Urinary bladder (tissue), 4 donors: ENCODE results near the gene RIPK4. TPM values are rescaled to one million over a fixed set of nuclear protein-coding genes. Genes with fewer than 3 reads are reported as not detected.

Experiments
- DNase-seq: peaks from one replicate; pipeline ENCODE4 v3.0.0-alpha.2; 2015; ENCODE audit errors: extremely low spot score
- H3K27ac ChIP-seq: one replicate; pipeline ENCODE4 v1.5.1; 2013; ENCODE audit warnings: low read depth, mild to moderate bottlenecking, moderate library complexity
- H3K36me3 ChIP-seq: one replicate; pipeline ENCODE4 v1.6.1; 2013; ENCODE audit warnings: mild to moderate bottlenecking, moderate library complexity; ENCODE audit not compliant: insufficient read depth
- H3K4me1 ChIP-seq: one replicate; pipeline ENCODE4 v1.6.1; 2013; ENCODE audit warnings: mild to moderate bottlenecking, moderate library complexity; ENCODE audit not compliant: insufficient read depth
- H3K4me3 ChIP-seq: one replicate; pipeline ENCODE4 v1.5.1; 2013; ENCODE audit warnings: low read depth, low read length
- WGBS: extraction: QIAGEN DNeasy Blood & Tissue Kit; methylation state at CpG from one replicate; pipeline ENCODE4 v1.1.7; 2013; 5-methylcytosine and 5-hydroxymethylcytosine counted together
- polyA plus RNA-seq: library from polyadenylated mRNA; stranded (reverse); fragments of 200-250 nt; gene quantifications from one replicate; pipeline ENCODE4 v1.2.3, GENCODE V29; 2013
- total RNA-seq: library from RNA; depleted of rRNA; stranded (reverse); fragments of >200 nt; gene quantifications from one replicate; pipeline ENCODE4 v1.2.3, GENCODE V29; 2014
- donor health status: healthy with polysubstance abuse.
- donor health status: healthy.

The RIPK4 gene
- total and polyA plus RNA-seq, 2 donors, result 2.7 to 8.8 TPM

DNA sequence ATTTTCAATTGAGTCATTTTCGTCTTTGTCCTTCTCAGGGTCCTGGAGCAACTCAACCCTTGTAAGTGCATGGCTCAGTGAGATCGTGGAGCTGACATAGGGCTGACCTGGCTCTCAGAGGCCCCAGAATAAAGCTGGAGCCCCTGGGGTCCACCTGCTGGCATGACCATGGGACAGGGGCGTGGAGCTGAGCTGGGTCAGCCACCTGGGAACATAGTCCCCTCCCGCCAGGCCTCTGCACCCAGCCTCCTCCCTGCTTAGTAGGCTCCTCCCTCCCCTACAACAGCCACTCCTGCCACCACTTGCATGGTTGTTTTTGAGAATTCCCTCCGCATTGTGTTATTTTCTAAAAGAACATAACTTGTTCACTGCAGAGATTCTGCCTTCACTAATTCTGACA lies 3.1 kb upstream of the RIPK4 start:
- no peak for DNase-seq
- Histone ChIP-seq H3K36me3 (no peaks in the 10 kb centered on the region), H3K4me3 (no peak overlapping the region), H3K4me1 (no peaks in the 10 kb centered on the region), H3K27ac (no peak overlapping the region)
- WGBS, result 75% methylated on average over 5 of the region's 5 CpGs

DNA sequence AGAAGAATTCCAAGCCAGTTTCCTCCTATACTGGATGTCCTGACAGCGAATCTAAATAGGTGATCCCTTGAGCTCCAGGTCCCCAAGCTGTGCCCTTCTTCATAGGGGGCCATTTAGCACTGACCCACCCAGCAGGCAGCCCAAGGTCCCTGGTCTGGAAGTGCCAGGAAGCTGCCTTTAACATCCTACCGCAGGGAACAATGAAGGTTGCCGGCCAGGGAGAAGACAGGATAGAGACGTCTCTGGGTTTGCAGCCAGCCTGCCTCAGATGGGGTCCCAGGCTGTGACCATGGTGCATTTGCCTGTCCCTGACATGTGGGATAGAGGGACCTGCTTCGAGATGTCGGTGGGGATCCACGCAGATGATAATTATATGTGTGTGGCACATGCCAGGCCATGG lies 2.7 kb upstream of the RIPK4 start:
- DNase-seq, result no peak
- no peaks in the 10 kb centered on the region for H3K4me1 ChIP-seq
- 53% methylated on average over 7 of the region's 7 CpGs for WGBS
- no peaks in the 10 kb centered on the region for H3K36me3 ChIP-seq
- no peak overlapping the region for H3K4me3 ChIP-seq
- H3K27ac ChIP-seq, result no peak overlapping the region

DNA sequence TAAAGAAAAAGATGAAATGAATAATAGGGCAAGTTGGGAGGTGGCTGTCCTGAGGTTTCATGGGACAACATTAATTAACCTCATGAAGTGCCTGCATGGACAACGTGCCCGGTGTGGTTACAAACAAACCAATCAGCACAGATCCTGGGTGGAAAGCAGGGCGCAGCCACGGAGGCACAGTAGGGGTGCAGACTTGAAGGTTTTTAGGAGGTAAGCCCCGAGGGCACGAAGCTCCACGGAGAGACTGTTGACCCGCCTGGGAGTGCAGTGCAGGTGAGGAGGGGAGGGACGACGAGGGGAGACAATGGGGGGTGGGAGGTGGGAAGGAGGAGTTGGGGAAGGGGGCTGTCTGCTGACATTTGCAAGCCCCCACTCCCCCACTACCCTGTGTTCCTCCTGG lies 2.3 kb upstream of the RIPK4 start:
- no peak overlapping the region for H3K4me3 ChIP-seq
- H3K4me1 ChIP-seq, result no peaks in the 10 kb centered on the region
- DNase-seq, result no peak
- no peak overlapping the region for H3K27ac ChIP-seq
- H3K36me3 ChIP-seq, result no peaks in the 10 kb centered on the region
- 13% methylated on average over 10 of the region's 10 CpGs for WGBS

DNA sequence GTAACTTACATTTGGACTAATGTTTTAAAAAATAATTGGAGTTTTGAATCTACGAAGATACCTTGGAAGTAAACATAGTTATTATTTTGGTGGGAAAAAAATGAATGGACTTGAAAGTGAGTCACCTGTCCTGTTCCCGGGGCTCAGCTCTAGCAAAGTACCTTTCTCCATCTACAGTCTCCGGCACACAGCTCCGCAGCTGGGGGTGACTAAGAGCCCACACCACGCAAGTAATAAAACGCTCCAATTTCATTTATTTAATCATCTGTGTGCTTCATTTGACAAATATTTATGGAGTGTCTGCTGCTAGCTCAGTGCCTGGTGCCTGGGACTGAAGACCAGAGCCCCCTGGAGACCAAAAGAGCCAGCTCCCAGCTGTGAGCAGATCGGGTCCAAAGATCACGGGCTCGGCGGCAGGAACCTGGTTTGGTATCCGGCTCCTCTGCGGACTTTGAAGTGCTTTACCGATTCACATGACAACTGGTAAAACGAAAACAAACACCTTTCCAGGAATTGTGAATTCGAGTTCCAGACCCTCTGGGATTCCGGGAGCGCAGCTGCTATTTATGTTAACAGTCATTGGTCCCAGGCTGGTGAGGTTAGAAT lies 1.7 kb upstream of the RIPK4 start:
- DNase-seq, result no peak
- no peaks in the 10 kb centered on the region for H3K36me3 ChIP-seq
- H3K4me3 ChIP-seq, result no peak overlapping the region
- H3K4me1 ChIP-seq, result no peaks in the 10 kb centered on the region
- no peak overlapping the region for H3K27ac ChIP-seq
- 3% methylated on average over 17 of the region's 17 CpGs for WGBS

DNA sequence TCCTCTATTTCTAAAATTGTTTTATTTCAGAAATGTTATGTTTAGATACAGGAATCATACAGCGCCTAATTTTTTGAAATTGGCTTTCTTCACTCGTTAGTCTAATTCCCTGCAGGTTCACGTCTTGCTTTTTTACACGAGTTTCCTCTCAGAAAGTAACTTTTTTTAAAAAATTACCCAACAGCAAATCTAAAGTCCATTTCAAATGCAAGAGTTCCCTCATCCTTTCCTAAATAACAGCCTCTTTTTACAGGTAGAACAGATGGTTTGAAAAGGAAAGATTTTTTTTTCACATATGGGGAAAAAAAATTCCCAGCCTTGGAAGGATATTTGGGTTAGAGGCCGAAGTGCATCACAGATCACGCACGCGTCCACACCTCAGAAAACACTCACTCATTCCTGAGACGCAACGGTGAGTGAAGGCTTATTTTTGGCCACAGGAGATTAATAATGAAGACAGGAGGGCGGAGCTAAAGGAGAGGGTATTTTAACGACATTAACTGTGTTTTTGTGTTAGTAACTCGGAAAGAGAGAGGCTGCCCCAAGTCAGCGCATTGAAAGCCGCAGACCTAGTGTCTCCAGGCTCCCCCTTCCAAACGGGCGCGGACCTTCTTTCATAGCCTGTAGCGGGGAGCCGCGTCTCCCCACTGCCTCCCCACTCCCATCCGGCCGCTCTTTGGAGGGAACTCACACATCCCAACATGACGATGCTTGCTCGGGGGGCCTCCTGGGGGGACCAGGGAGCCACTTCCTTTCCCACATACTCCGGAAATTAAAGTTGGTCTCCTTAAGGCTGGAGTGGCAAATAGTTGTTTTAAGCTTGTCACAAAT lies 969 bp upstream of the RIPK4 start:
- H3K4me1 ChIP-seq, result no peaks in the 10 kb centered on the region
- 5% methylated on average over 26 of the region's 26 CpGs for WGBS
- H3K27ac ChIP-seq, result no peak overlapping the region
- no peaks in the 10 kb centered on the region for H3K36me3 ChIP-seq
- H3K4me3 ChIP-seq, result no peak overlapping the region
- DNase-seq, result no peak

DNA sequence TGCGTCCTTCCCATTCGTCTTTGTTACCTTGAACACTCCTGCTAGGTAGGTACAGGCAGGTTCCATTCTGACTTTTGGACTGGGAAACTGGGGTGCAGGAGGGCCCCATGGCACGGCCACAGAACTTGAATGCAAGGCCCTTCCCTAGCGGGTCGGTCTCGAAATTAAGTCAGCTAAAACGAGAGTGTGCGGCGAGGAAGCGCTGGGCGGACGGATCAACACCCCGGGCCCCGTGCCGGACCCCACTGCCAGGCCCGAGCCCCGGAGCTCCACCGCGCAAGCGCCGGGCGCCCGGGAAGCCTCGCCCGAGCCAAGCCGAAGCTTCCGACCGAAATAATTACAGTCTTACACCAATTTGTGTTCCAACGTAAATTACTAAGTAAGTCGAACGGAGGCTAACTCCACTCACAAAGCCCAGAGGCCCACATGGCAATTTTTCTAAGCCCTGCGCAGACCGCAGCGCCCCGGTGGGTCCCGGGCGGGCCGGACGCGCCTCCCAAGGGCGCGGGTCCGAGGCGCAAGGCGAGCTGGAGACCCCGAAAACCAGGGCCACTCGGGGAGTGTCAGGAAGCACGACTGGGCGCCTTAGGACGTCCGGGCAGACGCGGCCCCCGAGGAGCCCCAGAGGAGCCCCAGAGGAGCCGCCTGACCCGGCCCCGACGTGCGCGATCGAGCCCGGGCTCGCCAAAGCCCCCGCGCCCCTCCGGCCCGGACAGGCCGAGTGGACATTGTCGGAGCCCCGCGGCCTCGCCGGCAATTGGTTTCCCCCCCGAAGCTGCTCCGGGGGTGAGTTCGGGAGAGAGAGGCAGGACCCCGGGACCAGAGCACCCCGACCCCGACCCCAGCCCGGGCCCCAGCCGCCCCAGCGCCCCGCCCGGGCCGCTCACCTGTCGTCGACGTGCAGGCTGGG lies 624 bp downstream of the RIPK4 start:
- WGBS, result 5% methylated on average over 88 of the region's 88 CpGs
- H3K4me1 ChIP-seq, result no peaks in the 10 kb centered on the region
- H3K27ac ChIP-seq, result peak overlapping the region; percentile 87
- no peaks in the 10 kb centered on the region for H3K36me3 ChIP-seq
- peak overlapping the region; percentile 47 for H3K4me3 ChIP-seq
- DNase-seq, result no peak

DNA sequence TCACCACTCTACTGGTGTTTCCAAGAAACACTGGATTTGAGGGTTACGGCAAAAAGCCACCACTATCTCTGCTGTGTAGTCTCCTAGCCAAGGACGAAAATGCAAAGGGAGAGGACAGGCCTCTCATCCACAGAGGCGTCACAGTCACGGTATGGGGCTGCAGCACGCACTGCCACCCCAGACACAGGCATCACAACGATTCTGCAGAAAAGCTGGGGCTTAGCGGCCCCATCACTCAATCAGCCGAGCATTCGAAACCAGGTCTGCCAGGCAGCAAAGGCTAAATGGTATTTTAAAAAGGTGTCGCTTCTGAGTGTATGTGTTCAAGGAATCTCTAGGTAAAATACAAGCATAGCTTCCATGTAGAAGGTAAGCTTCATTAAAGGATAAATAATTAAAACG lies 1.4 kb downstream of the RIPK4 start:
- no peak overlapping the region for H3K27ac ChIP-seq
- WGBS, result 68% methylated on average over 11 of the region's 11 CpGs
- H3K4me3 ChIP-seq, result peak overlapping the region; percentile 18
- no peaks in the 10 kb centered on the region for H3K36me3 ChIP-seq
- no peak for DNase-seq
- H3K4me1 ChIP-seq, result no peaks in the 10 kb centered on the region

DNA sequence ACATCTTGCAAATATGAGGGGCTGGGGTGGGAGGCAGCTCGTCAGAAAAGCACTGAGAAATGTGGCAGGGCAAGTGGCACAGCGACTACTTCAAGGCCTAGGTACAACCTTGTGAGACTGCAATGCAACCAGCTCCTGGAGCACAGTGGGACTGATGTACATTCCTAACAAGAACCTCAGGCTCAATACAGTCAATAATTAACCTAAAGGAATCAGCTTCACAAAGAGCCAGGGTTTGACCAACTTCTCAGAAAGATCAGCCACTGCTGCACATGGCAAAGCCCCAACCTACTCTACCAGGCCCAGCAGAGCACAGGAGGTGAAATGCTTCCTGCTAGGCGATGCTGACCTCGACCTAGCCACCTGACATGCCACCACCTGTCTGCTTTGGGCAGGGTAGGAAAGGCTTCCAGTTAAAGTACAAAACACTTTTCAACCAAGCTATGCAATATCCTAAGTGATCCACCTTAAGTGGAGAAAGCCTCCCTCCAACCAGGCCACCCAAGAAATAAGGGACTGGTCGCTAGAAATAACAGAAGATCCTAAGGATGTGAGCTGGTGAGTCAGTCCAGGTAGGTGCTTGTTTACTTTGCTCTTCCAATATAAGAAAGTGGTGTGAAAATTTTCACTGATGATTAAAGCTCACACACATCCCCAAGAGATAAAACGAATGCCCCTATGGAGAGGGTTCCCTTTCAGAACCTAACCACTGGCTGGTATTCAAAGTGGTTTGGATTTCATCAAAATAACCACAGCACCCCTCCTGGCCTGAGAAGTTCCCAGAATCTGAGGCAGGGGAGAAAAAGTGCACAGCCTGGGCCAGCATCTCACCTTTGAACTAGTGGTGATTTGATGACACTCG lies 2.1 kb downstream of the RIPK4 start:
- Histone ChIP-seq H3K36me3 (no peaks in the 10 kb centered on the region), H3K4me3 (no peak overlapping the region), H3K27ac (no peak overlapping the region), H3K4me1 (no peaks in the 10 kb centered on the region)
- WGBS, result 73% methylated on average over 7 of the region's 7 CpGs
- DNase-seq, result no peak

DNA sequence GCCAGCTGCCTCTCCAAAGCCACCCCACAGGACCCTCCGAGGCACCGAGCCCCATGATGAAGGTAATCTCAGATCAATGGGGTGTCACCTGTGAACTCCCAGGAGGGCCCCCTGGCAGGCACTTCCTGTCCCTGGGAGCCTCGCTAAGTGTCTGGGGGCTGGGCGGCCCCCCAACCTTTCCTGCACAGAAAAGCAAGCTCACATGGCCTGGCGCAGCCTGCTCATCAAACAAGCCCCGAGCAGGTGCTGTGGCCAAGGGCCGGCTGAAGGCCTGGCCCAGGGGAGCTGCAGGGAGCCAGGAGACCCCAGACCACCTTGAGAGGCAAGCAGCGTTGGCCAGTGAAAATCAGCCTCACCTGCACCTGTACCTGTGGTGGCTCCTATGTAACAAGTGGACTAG lies 2.9 kb downstream of the RIPK4 start:
- WGBS, result 50% methylated on average over 8 of the region's 8 CpGs

DNA sequence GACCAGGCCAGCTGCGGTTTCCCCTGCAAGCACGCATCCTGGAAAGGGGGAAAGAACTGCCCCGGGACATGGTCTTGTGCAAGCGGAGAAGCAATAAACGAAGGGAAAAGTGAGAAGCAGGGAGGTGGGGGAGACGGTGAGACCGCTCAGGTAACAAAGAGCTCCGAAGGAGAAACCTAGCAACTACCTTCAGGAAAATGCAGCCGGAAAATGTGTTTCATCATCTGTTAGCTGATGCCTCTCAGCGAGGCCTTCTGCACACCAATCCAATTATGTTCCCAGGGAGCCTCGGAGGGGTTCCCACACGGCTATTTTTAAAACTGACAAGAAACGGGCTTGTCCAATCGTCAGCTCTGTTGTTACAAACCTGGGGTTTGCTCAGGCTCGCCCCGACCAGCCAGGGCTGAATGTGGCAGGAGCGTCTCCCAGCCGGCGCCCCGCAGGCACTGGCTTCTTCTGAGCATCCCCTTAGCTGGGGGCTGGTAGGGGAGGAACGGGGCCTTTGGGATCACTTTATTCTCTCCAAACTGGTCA lies 3.4 kb downstream of the RIPK4 start:
- H3K36me3 ChIP-seq, result no peaks in the 10 kb centered on the region
- no peak overlapping the region for H3K27ac ChIP-seq
- H3K4me1 ChIP-seq, result no peaks in the 10 kb centered on the region
- no peak overlapping the region for H3K4me3 ChIP-seq
- WGBS, result 25% methylated on average over 21 of the region's 21 CpGs
- DNase-seq, result no peak

More for the DNA sequence above, 2.9 kb downstream of the RIPK4 start:
- DNase-seq, result no peak
- no peaks in the 10 kb centered on the region for H3K4me1 ChIP-seq
- no peak overlapping the region for H3K4me3 ChIP-seq
- no peak overlapping the region for H3K27ac ChIP-seq
- H3K36me3 ChIP-seq, result no peaks in the 10 kb centered on the region

DNA sequence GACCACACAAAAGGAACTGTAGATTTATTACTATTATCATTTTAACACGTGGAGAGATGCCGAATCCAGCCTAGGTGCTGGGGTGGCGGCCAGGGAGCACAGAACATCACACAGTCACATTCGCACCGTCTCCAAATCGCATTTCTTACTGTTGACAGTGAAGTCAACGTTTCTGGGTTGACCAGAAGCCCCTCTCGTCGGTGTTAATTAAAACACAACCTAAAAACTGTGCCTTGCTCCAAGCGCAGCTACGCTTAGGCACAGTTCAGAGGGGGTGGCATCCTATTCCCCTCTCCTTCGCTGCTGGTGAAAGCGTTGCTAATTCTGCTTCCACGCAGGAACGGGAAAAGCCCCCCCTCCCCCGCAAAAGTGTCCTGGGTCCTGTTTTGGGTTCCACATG lies 4.1 kb downstream of the RIPK4 start:
- no peak for DNase-seq
- Histone ChIP-seq H3K36me3 (no peaks in the 10 kb centered on the region), H3K4me1 (no peaks in the 10 kb centered on the region), H3K4me3 (no peak overlapping the region), H3K27ac (no peak overlapping the region)
- WGBS, result 20% methylated on average over 16 of the region's 16 CpGs

DNA sequence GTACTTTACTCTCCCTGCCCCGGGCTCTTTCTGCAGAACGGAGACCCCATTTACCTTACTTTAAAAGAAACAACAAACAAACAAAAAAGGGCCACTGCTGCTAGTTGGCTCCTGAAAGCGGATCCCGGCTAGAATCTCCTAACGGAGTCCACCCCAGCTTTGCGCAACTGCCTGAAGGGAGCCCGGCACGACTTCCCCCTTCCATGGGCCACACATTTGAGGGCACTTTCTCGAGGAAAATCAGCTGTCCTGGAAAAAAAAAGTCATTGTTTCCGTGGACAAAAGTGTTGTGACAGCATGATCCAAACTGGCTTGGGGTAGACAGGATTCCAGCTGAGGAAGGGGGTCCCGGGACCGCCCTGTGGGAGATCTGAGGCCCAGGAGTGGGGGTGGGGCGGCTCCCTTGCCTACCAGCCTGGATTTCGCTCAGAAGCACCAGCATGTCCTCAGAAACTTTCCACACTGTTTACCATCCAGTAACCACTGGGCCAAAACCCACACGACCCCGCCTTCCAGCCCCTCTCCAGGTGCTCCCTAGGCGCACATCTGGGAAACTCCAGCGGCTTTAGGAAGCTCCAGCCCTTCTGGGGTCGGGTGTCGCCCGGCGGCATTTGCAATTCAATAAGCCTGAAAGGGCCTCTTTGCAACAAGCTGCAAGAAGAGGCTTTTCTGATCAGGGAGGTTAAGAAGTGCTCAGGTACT lies 4.8 kb downstream of the RIPK4 start:
- Histone ChIP-seq H3K4me3 (no peak overlapping the region), H3K36me3 (no peaks in the 10 kb centered on the region), H3K27ac (no peak overlapping the region), H3K4me1 (no peaks in the 10 kb centered on the region)
- WGBS, result 12% methylated on average over 22 of the region's 22 CpGs
- no peak for DNase-seq
